Measurements from ENCODE around the gene CHAMP1. TPM values are rescaled to one million over a fixed set of nuclear protein-coding genes. Genes with fewer than 3 reads are reported as not detected.
"Not testable (repeated sequence)": the region's sequence is repeated elsewhere in the genome, so short reads cannot be mapped to it uniquely, and the experiment has no call there.

CHAMP1 gene
- total RNA-seq, 2 donors from 2014 or later, result 23.0 to 56.3 TPM

DNA sequence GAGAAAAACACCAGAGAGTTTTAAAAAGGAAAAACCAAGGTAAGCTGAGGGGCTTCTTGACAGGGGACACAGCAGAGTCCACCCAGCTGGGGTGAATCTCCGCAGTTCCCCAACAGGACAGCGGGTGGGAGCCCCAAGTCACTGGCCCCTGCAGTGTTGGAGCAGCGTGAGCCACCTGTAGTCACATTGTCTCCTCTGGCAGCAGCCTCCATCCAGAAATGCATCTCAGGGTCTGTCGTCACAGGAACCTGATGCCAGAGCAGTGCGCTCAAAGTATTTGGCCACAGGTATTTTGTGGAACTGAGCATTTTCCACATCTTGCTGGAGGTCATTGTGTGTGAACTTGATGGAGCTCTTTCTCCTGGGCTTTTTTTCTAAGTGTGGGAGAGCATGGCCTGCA, 24.7 kb downstream of the CHAMP1 start:
- intact Hi-C loops (cut with DNase I), result no loop called here
- WGBS, result 86% methylated on average over 5 of the region's 5 CpGs
- no peaks in the 10 kb centered on the region for H3K9me3 ChIP-seq
- DNase-seq (ENCODE audit: low spot score), result no peak
- H3K27me3 ChIP-seq (replicated peaks; ENCODE audit: insufficient read depth), result no peaks in the 10 kb centered on the region
- no peaks in the 10 kb centered on the region for H3K4me1 ChIP-seq (replicated peaks)
- H3K27ac ChIP-seq, result no peak overlapping the region
- H3K36me3 ChIP-seq, result no peaks in the 10 kb centered on the region
- TF ChIP-seq, protein P1, sequence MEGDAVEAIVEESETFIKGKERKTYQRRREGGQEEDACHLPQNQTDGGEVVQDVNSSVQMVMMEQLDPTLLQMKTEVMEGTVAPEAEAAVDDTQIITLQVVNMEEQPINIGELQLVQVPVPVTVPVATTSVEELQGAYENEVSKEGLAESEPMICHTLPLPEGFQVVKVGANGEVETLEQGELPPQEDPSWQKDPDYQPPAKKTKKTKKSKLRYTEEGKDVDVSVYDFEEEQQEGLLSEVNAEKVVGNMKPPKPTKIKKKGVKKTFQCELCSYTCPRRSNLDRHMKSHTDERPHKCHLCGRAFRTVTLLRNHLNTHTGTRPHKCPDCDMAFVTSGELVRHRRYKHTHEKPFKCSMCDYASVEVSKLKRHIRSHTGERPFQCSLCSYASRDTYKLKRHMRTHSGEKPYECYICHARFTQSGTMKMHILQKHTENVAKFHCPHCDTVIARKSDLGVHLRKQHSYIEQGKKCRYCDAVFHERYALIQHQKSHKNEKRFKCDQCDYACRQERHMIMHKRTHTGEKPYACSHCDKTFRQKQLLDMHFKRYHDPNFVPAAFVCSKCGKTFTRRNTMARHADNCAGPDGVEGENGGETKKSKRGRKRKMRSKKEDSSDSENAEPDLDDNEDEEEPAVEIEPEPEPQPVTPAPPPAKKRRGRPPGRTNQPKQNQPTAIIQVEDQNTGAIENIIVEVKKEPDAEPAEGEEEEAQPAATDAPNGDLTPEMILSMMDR (IDR thresholded peaks at IDR 0.05), result no peak
- TF ChIP-seq POLR2A (IDR thresholded peaks at IDR 0.05), result no peak
- no peak for TF ChIP-seq POLR2AphosphoS5 (IDR thresholded peaks at IDR 0.05)
- no peak overlapping the region for H3K4me3 ChIP-seq

DNA sequence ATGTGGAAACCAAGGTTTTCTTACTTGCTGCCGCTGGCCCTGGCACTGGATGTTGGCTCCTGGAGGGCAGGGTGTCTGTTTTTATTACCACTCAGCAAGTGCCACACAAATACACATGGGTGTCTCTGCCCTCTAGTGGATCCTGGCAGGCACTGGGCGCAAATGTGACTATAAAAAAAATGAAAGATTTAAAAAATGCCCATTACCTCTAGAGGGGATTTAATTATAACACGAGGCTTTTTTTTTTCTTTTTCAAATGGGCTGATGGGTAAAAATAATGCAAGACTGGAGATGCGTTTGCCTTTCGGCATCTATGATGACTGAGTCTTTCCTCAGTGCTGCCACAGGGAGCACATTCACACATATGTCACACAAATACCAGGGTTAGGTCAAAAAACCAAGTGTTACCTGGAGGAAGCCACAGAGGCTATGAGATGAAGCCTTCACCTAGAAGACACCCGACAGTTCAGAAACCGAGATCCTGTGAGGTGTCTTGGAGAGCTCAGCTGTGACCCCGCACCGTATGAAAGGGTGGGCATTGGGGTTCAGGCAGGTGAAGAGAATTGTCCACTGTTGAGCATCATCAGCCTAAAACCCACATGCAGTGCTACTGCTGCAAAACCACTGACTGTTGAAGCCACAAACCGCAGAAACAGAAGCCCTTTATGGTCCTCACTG, 25.7 kb downstream of the CHAMP1 start:
- 49% methylated on average over 10 of the region's 10 CpGs for WGBS

DNA sequence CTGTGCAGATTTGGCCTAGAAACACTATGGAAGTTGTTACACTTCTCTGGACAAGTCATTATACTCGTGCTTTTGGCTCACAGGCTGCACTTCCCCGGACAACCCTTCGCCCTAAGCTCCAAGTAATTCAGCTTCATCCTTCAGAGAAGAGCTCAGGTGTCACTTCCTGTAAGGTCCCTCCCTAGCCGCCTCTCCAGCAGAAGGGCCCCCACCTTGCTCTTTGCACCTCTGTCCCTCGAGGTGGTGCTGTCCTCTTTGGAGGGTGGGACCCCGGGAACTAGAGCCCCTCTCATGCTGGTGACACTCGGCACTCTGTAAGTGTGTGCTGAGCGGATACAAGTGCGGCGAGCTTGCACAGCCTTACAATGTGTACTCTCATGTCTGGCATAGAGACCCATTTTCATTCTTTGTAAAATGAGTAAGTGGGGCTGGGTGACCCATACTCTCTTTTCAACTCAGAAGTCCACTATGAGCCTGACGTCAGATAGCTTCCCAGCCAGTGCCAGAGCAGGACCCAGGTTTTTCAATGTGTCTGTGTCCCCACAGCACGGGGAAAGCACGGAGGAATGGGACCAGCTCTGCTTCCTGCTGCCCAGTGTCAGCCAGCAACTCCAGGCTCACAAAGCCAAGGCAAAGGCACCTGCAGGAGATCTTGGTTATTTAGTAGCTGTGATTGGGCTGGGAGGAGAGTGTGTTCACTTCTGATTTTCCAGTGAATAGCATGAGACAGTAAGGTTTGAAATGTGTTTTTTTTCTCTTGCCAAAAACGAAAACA, 26.9 kb downstream of the CHAMP1 start:
- intact Hi-C loops (cut with DNase I), result no loop called here
- 64% methylated on average over 14 of the region's 14 CpGs for WGBS
- no peak for DNase-seq (ENCODE audit: low spot score)
- Histone ChIP-seq H3K4me1 (replicated peaks) (no peaks in the 10 kb centered on the region), H3K27ac (no peak overlapping the region), H3K27me3 (replicated peaks; ENCODE audit: insufficient read depth) (no peaks in the 10 kb centered on the region), H3K4me3 (no peak overlapping the region), H3K36me3 (no peaks in the 10 kb centered on the region), H3K9me3 (no peaks in the 10 kb centered on the region)
- TF ChIP-seq, protein P1 (IDR thresholded peaks at IDR 0.05), result no peak
- TF ChIP-seq POLR2A (IDR thresholded peaks at IDR 0.05) (no peak), POLR2AphosphoS5 (IDR thresholded peaks at IDR 0.05) (no peak)

More for the DNA sequence above, 25.7 kb downstream of the CHAMP1 start:
- intact Hi-C loops (cut with DNase I), result no loop called here
- H3K27ac ChIP-seq, result no peak overlapping the region
- no peaks in the 10 kb centered on the region for H3K36me3 ChIP-seq
- H3K27me3 ChIP-seq (replicated peaks; ENCODE audit: insufficient read depth), result no peaks in the 10 kb centered on the region
- no peak overlapping the region for H3K4me3 ChIP-seq
- no peaks in the 10 kb centered on the region for H3K9me3 ChIP-seq
- TF ChIP-seq, protein P1 (IDR thresholded peaks at IDR 0.05), result peak; percentile 14 to 51 (median 37)
- TF ChIP-seq POLR2AphosphoS5 (IDR thresholded peaks at IDR 0.05) (peak; percentile 30), POLR2A (IDR thresholded peaks at IDR 0.05) (no peak)
- no peaks in the 10 kb centered on the region for H3K4me1 ChIP-seq (replicated peaks)
- peak; percentile 32 for DNase-seq (ENCODE audit: low spot score)

DNA sequence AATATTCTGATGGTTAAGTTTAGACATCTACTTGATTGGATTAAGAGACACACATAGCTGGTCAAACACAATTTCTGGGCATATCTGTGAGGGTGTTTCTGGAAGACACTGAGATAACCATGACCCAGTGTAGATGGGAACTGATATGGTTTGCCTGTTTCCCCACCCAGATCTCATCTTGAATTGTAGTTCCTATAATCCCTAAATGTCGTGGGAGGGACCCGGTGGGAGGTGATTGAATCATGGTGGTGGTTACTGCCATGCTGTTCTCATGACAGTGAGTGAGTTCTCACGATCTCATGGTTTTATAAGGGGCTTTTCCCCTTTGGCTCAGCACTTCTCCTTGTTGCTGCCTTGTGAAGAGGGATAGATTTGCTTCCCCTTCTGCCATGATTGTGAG, 33.0 kb downstream of the CHAMP1 start:
- H3K27ac ChIP-seq; H3K4me1 ChIP-seq (replicated peaks); DNase-seq (ENCODE audit: low spot score); H3K36me3 ChIP-seq; H3K27me3 ChIP-seq (replicated peaks; ENCODE audit: insufficient read depth); H3K4me3 ChIP-seq; intact Hi-C loops (cut with DNase I); H3K9me3 ChIP-seq: not testable (repeated sequence)
- 56% methylated on average over 3 of the region's 3 CpGs for WGBS

DNA sequence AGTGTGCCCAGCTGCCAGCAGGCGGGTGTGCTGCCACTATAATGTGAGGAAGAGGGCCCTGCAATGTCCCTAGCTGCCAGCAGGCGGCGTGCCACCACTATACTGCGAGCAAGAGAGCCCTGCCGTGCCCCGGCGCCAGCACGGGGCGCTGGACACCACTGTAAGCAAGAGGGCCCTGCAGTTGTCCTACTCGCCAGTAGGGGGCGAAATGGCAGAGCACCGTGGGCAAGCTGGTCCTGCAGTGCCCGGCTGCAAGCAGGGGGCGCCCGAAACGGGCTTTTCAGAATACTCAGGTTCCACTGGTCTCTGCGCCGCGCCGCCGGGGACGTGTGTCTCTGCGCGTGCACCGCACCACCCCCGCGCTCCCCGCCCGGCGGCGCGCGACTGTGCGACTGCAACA, 38.5 kb downstream of the CHAMP1 start:
- WGBS, result 71% methylated on average over 34 of the region's 34 CpGs
- not testable (repeated sequence) for DNase-seq (ENCODE audit: low spot score)
- TF ChIP-seq, protein P1 (IDR thresholded peaks at IDR 0.05), result peak in 1 of 4 experiments; percentile 9

DNA sequence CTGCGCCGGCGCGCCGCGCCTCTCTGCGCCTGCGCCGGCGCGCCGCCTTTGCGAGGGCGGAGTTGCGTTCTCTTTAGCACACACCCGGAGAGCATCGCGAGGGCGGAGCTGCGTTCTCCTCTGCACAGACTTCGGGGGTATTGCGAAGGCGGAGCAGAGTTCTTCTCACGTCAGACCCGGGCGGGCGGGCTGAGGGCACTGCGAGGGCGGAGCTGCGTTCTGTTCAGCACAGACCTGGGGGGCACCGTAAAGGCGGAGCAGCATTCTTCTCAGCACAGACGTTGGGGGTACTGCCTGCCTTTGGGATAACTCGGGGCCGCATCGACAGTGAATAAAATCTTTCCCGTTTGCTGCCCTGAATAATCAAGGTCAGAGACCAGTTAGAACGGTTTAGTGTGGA, 39.1 kb downstream of the CHAMP1 start:
- intact Hi-C loops (cut with DNase I); H3K4me1 ChIP-seq (replicated peaks); H3K27me3 ChIP-seq (replicated peaks; ENCODE audit: insufficient read depth); H3K27ac ChIP-seq; H3K4me3 ChIP-seq; DNase-seq (ENCODE audit: low spot score); H3K36me3 ChIP-seq; H3K9me3 ChIP-seq: not testable (repeated sequence)
- 81% methylated on average over 38 of the region's 38 CpGs for WGBS

More for the DNA sequence above, 38.5 kb downstream of the CHAMP1 start:
- H3K4me3 ChIP-seq; H3K9me3 ChIP-seq; H3K36me3 ChIP-seq; H3K4me1 ChIP-seq (replicated peaks); H3K27ac ChIP-seq; H3K27me3 ChIP-seq (replicated peaks; ENCODE audit: insufficient read depth); intact Hi-C loops (cut with DNase I): not testable (repeated sequence)

Measured in prostate gland (tissue), 2 donors.